ENCODE results near the gene MAP3K13. TPM values are rescaled to one million over a fixed set of nuclear protein-coding genes. Genes with fewer than 3 reads are reported as not detected.

MAP3K13 gene
- total and polyA plus RNA-seq, 2 of the 13 experiments (the other 11 are each of a cell fraction or from before 2014, with no cell fraction given): 24.2 to 26.5 TPM

DNA sequence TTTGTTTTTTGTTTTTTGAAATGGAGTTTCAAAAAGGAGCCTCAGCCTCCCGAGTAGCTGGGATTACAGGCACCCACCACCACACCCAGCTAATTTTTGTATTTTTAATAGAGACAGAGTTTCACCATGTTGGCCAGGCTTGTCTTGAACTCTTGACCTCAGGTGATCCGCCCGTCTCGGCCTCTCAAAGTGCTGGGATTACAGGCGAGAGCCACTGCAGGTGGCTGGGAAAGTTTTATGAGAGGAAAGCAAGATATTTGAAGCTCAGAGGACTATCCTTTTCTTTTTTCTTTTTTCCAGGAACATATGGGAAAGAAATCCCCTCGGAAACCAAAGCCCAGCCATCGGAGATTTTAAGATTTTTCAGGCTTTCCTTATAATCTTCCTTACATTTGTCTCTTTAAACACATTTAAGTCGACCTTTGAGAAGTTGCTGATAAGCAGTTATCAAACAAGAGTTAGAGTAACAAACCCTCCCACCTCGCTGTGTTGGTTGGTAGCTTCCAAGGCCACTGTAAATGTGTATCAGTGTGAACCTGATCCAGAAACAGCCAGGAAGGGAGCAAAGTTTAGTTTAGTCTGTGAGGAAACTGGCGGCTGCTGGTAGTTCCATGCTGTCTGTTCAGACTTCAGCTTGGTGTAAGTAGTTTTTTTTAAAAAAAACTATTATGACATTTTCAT is 34.5 kb upstream of the MAP3K13 start (continued):
- TF ChIP-seq ZBTB7B (CRISPR knock-in tag; IDR thresholded peaks at IDR 0.05) (no peak), MAZ (IDR thresholded peaks at IDR 0.05; ENCODE audit: borderline replicate concordance, low read depth, low read length) (no peak), MAZ (CRISPR knock-in tag; IDR thresholded peaks at IDR 0.05; ENCODE audit: low read depth) (no peak), ZNF510 (CRISPR knock-in tag; IDR thresholded peaks at IDR 0.05; ENCODE audit: low read depth) (no peak), ZNF335 (CRISPR knock-in tag; IDR thresholded peaks at IDR 0.05) (peak; percentile 51), CEBPB (IDR thresholded peaks at IDR 0.05; ENCODE audit: borderline replicate concordance, low read depth, low read length) (0 out of 2 replicates have a peak, but pooled peaks have one; percentile 0), EHMT2 (IDR thresholded peaks at IDR 0.05; ENCODE audit: borderline replicate concordance, low read depth, low read length) (0 out of 2 replicates have a peak, but pooled peaks have one; percentile 34), NONO (IDR thresholded peaks at IDR 0.05) (no peak), NONO (CRISPR knock-in tag; conservative IDR thresholded peaks at IDR 0.05) (0 out of 2 replicates have a peak, but pooled peaks have one; percentile 29), BHLHE40 (IDR thresholded peaks at IDR 0.05; ENCODE audit: low read length) (peak; percentile 76; the same call in 1 of the 2 replicates), RFX3 (CRISPR knock-in tag; IDR thresholded peaks at IDR 0.05) (no peak), ZNF160 (CRISPR knock-in tag; IDR thresholded peaks at IDR 0.05) (no peak), RBFOX2 (IDR thresholded peaks at IDR 0.05; ENCODE audit: low read depth, low read length) (peak; percentile 69), ZNF572 (CRISPR knock-in tag; IDR thresholded peaks at IDR 0.05) (no peak), HOXA3 (CRISPR knock-in tag; IDR thresholded peaks at IDR 0.05) (peak; percentile 69)
- TF ChIP-seq, protein P1, sequence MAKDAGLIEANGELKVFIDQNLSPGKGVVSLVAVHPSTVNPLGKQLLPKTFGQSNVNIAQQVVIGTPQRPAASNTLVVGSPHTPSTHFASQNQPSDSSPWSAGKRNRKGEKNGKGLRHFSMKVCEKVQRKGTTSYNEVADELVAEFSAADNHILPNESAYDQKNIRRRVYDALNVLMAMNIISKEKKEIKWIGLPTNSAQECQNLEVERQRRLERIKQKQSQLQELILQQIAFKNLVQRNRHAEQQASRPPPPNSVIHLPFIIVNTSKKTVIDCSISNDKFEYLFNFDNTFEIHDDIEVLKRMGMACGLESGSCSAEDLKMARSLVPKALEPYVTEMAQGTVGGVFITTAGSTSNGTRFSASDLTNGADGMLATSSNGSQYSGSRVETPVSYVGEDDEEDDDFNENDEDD (CRISPR knock-in tag; IDR thresholded peaks at IDR 0.05; ENCODE audit: borderline replicate concordance): no peak
- TF ChIP-seq, protein P2, sequence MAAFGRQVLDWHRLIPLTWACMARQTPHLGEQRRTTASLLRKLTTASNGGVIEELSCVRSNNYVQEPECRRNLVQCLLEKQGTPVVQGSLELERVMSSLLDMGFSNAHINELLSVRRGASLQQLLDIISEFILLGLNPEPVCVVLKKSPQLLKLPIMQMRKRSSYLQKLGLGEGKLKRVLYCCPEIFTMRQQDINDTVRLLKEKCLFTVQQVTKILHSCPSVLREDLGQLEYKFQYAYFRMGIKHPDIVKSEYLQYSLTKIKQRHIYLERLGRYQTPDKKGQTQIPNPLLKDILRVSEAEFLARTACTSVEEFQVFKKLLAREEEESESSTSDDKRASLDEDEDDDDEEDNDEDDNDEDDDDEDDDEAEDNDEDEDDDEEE (CRISPR knock-in tag; IDR thresholded peaks at IDR 0.05): no peak
- TF ChIP-seq, protein P3, sequence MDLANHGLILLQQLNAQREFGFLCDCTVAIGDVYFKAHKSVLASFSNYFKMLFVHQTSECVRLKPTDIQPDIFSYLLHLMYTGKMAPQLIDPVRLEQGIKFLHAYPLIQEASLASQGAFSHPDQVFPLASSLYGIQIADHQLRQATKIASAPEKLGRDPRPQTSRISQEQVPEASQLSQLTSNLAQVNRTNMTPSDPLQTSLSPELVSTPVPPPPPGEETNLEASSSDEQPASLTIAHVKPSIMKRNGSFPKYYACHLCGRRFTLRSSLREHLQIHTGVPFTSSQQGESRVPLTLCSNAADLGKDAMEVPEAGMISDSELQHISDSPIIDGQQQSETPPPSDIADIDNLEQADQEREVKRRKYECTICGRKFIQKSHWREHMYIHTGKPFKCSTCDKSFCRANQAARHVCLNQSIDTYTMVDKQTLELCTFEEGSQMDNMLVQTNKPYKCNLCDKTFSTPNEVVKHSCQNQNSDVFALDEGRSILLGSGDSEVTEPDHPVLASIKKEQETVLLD (CRISPR knock-in tag; IDR thresholded peaks at IDR 0.05; ENCODE audit: low read depth): no peak

All from HepG2 (cell line).